MV-4-11 (cell line): ENCODE data around the gene MORC3.

Experiments
- DNase-seq: peaks from one replicate; lab custom pipeline; 2025; lab: John Stamatoyannopoulos, UW

Gene MORC3

GRCh38 chr21:36425286-36425685 lies 105.3 kb downstream of the MORC3 start:
- no peak for DNase-seq
